DMS 273 treated with DMSO at 0.1 percent for 48 hours (cell line): ENCODE measurements around the gene CRYBG1.
"Not testable (repeated sequence)": the region's sequence is repeated elsewhere in the genome, so short reads cannot be mapped to it uniquely, and the experiment has no call there.

Source experiments
- DNase-seq: peaks from one replicate; lab custom pipeline; 2025; lab: John Stamatoyannopoulos, UW

Gene CRYBG1

DNA sequence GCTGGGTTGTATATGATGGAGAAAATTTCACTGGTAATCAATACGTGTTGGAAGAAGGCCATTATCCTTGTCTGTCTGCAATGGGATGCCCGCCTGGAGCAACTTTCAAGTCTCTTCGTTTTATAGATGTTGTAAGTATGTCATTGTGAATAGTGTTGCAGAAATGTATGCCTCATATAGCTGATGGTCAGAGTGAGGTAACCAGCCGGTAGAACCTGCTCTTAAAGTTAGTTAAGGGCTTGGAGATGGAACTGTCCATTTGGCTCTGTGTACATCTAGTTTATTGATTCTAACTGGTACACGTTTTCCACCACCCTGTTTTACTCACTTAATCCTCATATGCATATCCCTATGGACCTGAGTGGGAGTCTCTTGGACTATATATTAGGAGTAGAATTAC is 195.2 kb downstream of the CRYBG1 start:
- no peak for DNase-seq

- no peak for DNase-seq
These were observed 195.9 kb downstream of the CRYBG1 start for GRCh38 chr6:106556368-106556960.

GRCh38 chr6:106557837-106558236 is 197.3 kb downstream of the CRYBG1 start:
- no peak for DNase-seq

DNA sequence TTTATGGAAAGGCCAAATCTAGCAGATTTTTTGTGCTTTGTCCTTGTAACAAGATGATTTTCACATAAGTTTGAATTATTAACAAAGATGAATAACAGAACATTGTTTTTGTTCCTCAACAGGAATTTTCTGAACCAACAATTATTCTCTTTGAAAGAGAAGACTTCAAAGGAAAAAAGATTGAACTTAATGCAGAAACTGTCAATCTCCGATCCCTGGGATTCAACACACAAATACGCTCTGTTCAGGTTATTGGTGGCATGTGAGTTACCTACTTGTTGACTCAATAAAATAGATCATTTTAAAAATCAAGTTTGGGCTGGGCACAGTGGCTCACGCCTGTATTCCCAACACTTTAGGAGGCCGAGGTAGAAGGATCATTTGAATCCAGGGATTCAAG is 197.8 kb downstream of the CRYBG1 start:
- DNase-seq: no peak

GRCh38 chr6:106559659-106560058 is 199.1 kb downstream of the CRYBG1 start:
- DNase-seq: not testable (repeated sequence)

GRCh38 chr6:106560996-106561685 is 200.6 kb downstream of the CRYBG1 start:
- no peak for DNase-seq

DNA sequence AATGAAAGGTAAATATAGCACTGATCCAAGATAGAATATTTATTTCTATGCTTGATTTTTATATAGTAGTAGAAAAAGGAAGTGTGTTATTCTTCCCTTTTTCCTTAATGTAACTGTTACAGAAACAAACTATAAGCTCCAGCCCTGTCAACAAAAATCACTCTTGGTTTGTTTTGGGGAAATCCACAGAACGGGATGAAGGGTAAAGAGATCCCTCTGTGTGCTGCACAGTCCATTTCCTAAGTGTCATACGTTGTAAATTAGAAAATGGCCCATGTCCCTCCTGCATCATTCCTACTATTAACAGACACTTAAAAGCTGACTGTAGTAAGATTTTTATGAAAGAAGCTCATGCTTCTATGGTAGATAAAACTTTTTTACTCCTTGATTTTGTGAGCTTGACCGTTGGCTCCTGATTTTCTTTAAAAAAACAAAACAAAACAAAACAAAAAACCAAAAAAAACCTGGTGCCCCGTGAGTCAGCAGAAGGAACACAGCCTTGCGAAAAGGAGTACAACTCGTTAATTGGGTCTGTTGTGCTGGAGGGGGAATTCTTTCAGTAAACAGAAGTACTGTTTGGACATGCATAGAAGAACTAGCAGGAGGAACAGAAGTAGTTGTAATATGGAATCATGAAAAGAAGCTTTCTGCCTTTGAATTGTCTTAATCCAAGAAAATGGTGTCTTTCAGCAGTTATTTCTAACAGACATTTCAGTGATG is 201.3 kb downstream of the CRYBG1 start:
- DNase-seq: no peak

- DNase-seq: no peak
These were observed 203.1 kb downstream of the CRYBG1 start for GRCh38 chr6:106563614-106564013.

GRCh38 chr6:106564476-106564875 is 204.0 kb downstream of the CRYBG1 start:
- DNase-seq: no peak

DNA sequence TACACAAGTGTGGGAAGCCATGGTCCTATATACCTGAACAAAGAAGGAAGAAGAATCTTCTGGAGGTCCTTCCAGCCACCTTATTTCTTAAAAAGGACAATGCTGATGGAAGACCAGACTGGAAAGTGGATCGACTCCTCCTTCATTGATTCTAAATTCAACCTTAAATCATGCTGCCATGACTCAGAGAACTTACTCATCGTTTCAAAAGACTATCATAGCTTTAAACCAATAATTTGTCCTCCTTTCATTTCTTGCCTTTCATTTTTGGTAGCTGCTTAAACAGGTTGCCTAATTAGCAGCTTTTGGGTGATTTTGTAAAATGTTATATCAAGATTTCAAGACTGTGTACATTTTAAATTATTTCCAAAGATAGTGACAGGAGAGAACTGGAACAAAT is 208.0 kb downstream of the CRYBG1 start:
- DNase-seq: no peak

DNA sequence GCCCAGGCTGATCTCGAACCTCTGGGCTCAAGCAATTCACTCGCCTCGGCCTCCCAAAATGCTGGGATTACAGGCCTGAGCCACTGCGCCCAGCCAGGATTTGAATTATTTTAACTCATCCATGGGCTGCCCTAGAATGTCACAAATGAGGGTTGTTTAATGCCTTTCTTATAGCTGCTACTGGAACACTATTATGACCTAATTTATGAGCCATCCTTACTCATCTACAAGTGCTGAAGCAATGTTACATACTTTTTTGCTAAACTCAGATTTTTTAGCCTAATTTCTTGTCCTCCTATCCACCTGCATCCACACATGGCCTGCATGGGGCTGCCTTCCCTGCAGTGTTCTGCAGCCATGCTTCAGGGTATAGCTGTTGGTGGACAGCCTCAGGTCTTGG is 208.9 kb downstream of the CRYBG1 start:
- DNase-seq: no peak

GRCh38 chr6:106572436-106572835 is 211.9 kb downstream of the CRYBG1 start:
- DNase-seq: no peak

GRCh38 chr6:106572875-106573585 is 212.5 kb downstream of the CRYBG1 start:
- no peak for DNase-seq

DNA sequence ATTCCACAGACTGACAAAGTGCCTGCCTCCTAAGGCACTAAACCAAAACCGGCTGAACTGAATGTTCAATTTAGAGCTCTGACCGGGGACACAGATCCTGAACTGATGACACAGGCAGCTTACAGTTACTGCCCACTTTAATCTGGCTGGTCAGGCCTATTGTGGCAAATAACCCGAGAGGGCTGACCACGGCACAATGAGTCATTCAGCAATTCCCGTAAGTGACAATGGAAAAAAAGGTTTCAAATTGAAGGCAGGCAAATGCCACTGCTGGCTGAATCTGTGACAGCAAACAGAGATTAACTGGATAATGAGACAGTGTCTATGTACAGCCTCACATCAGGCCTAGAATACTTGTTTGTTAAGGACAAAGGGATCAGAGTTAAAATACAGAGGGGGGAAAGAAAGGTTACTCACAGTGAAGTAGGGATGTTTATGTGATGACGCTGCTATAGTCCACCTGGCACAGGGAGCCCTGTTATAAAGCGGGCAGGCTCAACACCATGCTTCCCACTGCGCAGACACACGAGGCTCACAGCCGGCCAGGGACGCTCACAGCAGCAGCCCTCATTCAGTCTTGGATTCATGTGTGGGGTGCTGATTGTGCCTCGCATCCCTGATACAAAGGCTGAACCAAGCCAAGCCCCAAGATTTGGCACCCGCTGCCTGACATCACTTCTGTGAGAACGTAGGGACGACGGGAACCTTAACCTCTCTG is 214.4 kb downstream of the CRYBG1 start:
- DNase-seq: no peak

DNA sequence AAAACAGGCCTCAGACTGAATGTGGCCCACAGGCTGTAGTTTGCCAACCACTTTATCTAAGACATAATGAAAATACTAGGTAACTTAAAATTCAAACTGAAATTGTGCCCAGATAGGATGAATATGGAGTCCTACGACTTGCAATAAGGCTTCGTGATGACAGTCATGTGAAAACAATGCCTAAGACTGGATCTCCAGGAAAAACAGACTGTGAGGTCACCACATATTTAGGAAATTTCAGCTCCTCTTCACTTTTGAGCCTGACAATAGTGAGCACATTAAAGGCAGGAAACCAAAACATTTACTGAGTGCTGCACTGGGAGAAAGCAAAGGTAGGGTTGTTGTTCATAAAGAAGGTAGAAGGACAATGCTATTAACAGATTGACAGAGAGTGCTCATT is 218.8 kb downstream of the CRYBG1 start:
- no peak for DNase-seq

DNA sequence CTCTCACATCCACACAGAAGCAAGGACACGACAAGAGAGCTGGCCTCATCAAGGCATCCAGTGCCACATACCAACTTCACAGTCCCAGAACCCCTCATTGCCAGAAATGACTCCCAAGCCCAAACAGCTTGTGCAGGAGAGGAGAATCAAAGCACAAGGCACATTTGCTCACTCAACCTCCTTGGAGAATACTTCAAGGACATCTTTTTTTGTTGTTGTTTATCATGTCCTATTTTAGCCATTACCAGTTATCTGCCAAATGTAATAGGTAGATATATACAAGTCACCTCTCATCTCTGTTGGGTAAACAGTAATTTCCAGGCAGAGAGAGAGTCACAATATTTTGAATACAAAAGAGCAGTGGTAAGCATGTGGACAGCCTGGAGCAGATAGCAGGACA is 221.0 kb downstream of the CRYBG1 start:
- DNase-seq: no peak

DNA sequence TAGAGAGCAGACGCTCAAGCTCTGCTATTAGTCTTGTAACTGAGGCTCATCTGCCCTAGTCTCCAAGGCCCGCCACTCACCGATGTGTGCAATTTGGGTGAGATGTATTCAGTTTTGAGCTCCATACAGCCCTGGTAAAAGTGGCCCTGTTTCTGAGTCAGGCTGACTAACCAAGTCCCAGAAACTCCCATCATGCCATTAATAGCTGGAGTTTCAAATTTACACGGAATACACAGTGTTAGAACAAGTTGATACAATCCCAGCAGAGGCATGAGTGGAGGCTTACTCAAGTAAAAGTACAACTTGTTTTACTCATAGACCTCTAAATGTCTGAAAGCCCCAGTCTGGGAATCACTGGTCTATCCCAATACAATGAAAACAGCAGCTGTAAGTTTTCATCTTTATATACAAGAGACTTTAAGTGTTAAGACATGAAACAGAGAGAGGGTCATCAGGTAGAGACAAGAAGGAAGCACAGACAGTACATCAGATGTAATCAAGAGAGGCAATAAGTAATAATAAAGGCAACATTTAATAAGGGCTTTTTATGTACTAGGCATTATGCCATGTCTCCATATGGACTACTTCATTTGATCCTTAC is 226.4 kb downstream of the CRYBG1 start:
- no peak for DNase-seq

DNA sequence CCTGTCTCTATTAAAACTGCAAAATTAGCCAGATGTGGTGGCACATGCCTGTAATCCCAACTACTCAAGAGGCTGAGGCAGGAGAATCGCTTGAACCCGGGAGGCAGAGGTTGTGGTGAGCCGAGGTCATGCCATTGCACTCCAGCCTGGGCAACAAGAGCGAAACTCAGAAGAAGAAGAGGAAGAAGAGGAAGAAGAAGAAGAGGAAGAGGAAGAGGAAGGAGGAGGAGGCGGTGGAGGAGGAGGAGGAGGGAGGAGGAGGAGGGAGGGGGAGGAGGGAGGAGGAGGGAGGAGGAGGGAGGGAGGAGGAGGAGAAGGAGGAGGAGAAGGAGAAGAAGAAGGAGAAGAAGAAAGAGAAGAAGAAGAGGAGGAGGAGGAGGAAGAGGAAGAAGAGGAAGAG is 228.4 kb downstream of the CRYBG1 start:
- not testable (repeated sequence) for DNase-seq

GRCh38 chr6:106591111-106591825 is 230.8 kb downstream of the CRYBG1 start:
- DNase-seq: no peak

DNA sequence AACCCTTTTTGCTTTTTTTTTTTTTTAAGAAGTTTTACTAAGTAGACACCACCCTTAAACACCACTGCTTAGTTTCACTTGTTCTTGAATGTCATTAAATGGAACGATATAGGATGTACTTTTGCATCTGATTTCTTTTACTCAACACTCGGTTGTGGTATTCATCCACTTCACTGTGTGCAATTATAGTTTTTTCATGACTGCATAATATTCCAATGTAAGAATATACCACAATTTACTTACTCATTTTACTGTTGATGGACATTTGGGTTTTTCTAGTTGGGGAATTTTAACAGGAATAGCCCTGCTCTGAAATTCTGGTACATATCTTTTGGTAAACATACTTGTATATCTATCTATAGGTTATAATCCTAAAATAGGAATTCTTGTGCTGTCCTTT is 238.9 kb downstream of the CRYBG1 start:
- no peak for DNase-seq

GRCh38 chr6:106600329-106600728 is 239.8 kb downstream of the CRYBG1 start:
- no peak for DNase-seq
